CD4-positive, alpha-beta T cell treated with Interleukin-17A for 4 hours (primary cell): Measurements from ENCODE around the gene RNF220.
A peak's percentile ranks its signal among the peaks of the same experiment; 100 is the strongest.

Source experiments
- DNase-seq: peaks from one replicate; pipeline ENCODE4 v3.0.0-alpha.2; 2020; ENCODE audit warnings: mixed read lengths

The RNF220 gene

GRCh38 chr1:44405031-44405797 lies at the start of gene RNF220:
Gene RNF220 (plus strand): TSS chr1:44405255.
- DNase-seq = peak; percentile 42

- no peak for DNase-seq
Observed at GRCh38 chr1:44355582-44356305, 49.3 kb upstream of the RNF220 start.

DNA sequence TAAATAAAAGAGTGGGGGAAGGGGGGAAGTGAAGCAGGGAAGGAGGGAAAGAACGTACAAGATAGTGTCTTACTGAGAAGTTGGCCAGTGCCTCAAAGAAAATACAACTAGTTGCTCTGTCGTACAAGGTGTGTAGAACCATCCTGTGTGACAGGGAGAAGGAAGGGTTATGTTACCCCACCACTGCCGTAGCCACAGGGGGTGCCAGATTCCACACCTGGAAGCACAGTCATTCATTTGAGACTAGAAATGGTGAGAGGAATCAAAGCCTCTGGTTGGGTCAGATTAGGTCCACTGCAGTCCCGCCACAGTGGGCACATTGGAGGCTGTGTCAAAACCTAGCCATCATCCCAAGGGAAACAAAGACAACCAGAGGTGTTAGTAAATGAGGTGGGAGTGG lies 47.3 kb upstream of the RNF220 start:
- no peak for DNase-seq

DNA sequence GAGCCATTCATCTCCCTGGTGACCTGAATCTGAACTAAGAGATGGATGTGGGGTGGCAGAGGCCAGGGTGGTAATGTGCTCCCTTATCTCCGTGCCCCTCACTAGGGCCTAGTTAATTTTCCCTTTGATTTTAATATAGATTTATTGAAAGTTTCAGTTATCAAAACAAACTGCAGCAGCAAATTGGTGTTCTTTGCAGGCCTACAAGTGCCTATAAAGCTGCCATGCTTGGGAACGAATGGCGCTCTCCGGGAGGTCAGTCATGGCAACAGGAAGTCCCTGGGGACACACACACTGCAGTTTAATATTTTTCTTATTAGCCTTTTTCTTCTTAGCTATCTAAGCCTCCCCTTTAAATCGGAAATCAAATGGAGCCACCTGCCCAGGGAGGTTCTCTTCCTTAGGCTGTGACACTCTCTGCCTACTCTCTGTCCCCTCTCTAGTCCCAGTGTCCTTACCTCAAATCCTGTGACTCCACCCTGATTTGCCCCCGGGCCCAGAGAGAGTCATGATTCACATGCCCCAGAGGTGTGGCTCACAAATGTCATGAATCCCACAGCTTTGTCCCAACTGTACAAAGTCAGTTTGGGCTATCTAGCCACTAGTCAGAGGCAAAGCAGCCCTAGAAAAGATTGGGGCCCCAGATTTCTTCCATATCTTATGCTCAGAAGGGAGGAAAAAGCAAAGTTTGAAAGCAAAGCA lies 45.7 kb upstream of the RNF220 start:
- no peak for DNase-seq

- no peak for DNase-seq
Observed at GRCh38 chr1:44361478-44361877, 43.6 kb upstream of the RNF220 start.

DNA sequence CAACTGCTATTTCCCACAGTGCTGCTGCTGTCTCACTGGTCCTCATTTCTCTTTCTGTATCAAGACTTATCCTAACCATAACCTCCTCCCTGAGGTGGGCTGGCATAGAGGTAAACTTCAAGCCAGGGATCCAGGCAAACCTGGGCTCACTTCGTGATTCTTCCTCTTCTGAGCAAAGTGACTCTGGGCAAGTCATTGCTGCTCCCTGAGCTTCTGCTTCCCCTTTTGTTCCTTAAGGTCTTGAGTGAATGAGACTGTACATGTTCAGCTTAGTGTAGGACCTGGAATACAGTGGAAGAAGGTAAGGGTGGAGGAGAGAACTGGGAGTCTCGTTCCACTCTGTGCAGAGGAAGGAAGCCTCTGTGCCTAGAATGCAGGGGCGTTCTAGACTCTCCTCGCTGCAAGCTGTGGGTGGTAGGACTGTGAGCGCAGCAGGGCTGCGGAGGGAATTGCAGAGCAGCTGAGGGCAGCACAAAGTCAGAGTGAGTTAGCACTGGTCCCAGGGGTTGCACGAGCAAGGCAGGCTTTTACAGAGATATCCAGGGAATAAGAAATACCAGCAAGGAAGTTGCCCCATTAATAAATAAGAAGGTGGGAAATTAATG lies 38.6 kb upstream of the RNF220 start:
- no peak for DNase-seq

- no peak for DNase-seq
Observed at GRCh38 chr1:44367944-44368343, 37.1 kb upstream of the RNF220 start.

DNA sequence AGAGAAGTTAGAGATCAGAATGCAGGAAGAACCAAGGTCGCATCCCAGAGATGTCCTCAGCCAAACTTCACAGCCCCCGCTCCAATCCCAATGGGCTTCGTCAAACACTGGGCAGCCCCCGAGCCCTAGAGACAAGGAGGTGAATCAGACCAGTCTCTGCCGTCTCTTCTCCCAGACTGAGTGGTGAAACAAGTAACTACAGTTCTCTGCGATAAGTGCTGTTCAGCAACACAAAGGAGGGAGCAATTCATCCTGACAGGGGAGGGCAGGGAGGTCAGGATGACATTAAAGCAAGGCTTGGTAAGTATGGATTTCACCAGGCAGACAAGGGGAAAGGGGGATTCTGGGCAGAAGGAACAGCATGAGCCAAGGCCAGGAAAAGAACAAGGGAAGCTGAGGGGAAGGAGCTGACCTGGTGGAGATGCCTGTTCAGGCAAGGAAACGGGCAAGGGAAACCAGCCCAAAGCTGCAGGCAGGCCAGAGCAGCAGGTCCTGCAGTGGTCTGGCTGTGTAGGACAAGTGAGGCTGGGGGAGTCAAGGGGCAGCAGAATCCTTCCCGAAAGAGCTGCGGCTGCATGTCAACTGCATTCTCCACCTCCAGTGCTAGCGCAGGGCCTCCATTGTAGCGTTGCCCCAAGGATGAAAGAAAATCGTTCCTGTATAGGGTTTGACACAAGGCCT lies 36.4 kb upstream of the RNF220 start:
- no peak for DNase-seq

GRCh38 chr1:44371206-44371605 lies 33.8 kb upstream of the RNF220 start:
- no peak for DNase-seq

DNA sequence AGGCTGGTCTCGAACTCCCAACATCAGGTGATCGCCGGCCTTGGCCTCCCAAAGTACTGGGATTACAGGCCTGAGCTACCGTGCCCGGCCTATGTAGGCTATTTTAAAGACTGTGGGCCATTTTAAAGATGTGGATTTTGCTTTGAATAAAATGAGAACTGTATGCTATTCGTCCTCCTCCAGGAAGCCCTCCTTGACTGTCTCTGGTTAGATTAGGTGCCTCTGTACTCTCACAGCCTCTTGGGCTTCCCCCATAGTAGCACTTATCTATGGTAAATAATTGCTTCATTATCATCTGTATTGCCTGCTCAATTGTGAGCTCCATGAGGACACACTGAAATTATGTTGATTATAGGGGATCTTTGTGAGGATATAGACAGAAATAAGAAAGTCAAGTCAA lies 29.5 kb upstream of the RNF220 start:
- no peak for DNase-seq

GRCh38 chr1:44377925-44378784 lies 26.9 kb upstream of the RNF220 start:
- DNase-seq = peak; percentile 51

DNA sequence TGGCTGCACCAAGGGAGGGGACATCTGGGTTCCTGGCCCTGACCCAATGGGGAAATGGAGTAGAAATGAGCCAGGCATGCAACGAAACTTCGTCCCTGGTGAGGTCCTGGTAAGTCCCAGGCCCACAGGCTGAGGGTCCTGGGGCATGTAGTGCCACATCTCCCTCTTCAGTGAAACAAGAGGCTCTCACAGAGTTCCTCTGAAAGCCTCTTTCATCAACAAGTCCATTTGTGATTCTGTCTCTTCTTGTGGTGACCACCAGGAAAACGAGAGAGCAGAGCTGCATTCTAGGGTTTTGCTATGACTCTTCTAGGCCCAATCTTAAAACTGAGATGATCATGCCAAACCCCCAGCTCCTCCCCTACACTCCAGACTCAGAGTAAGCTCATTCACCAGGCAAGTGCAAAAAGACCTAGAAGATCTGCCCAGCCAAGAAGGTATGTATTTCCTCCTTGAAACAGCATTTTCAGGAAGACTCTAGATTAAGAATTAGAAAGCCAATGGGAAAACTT lies 24.3 kb upstream of the RNF220 start:
- no peak for DNase-seq

- DNase-seq = no peak
Observed at GRCh38 chr1:44388551-44388950, 16.5 kb upstream of the RNF220 start.

DNA sequence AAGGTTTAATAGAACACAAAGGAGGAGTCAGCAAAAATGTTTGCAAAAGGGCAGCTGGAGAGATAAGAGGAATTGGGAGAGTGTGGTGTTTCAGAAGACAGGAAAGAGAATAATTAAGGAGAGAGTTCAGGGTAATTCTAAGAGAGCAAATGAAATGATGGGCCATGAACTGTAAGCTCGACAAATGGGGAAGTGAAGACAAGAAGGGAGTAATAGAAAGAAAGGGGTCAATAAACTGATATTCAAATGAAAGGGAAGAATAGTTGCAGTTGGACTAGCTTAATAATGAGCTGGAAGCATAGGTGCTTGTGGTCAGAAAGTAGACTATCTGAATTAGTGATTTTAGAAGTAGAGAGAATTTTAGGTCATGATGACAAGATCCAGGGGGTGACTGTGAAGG lies 15.6 kb upstream of the RNF220 start:
- no peak for DNase-seq

DNA sequence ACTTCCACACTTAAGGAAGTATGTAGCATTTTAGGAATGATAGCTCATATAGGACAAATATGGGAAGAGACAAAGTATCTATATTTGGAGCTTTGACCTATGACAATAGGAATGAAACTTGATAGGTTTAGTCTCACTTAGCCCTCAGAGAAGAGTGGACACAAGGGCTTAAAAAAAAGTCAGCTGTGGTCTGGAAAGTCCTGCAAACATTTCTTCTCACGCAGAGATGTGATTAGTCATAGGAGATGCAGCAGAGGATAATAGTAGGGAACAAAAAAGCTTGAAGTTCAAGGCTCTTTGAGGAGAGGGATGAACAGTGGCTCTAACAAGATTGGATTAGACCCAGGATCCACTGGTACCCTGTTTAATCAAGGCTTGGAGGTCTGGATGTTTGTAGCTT lies 14.8 kb upstream of the RNF220 start:
- no peak for DNase-seq

DNA sequence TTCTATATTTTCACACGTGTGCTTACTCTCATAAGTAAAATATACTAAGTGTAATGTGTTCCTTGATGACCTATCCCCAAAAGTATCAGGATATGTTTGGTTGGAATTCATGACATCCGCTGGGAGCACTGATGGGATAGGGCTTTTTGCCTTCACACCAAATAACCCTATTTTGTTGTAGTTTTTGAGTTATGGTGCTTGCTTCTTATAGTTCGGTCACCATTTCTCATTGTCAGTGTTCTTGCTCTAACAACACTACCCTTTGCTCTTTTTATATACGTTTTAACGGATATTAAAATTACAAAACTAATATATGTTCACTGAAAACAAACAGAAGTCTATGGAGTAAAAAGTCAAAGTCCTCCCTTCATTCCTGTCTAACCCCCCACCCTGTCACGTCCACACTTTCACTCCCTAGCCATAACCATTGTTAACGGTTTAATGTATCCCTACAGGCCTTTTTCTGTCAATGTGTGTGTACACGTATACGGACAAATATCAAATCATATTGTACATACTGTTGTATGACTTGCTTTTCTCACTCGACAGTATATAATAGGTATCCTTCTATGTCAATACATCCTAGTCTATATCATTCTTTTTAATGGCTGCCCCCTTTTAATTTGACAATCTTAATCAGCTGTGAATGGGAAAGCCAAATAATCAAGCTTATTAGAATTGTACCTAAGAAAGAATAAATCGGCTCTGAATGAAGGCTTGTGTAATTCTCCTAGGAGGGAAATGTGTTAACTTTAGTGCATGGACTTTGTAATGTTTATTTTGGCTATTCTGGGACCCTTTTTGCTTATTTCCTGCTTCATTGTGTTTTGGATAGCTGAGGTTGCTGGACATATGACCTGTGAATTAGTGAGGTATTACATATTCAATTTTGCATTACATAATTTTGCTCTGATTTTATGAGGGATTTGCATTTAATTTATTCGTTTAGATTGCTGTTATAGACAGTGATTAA lies 3.5 kb upstream of the RNF220 start:
- DNase-seq = no peak

- DNase-seq = peak; percentile 33
Observed at GRCh38 chr1:44405798-44406736, 1.0 kb downstream of the RNF220 start.

GRCh38 chr1:44406737-44407429 lies 1.8 kb downstream of the RNF220 start:
- peak; percentile 19 for DNase-seq
